H1 (cell line): ENCODE results near the gene HRH1. TPM values are rescaled to one million over a fixed set of nuclear protein-coding genes. Genes with fewer than 3 reads are reported as not detected.

Experiments used
- CTCF ChIA-PET: fragments of 300-600 bp; sonication (Branson Sonifier 250); formaldehyde crosslinking; loops from one replicate; lab custom pipeline; 2021; ENCODE audit not compliant: partially characterized antibody; lab: Charles Lee
- POLR2A ChIA-PET: fragments of 300-600 bp; sonication (Branson Sonifier 250); formaldehyde crosslinking; loops from one replicate; lab custom pipeline; 2021; ENCODE audit warnings: inconsistent platforms; ENCODE audit not compliant: partially characterized antibody; lab: Charles Lee
- DNase-seq, 2 experiments: peaks; one replicate each; pipeline versions ENCODE4 v3.0.0 to v3.0.0-alpha.2; 2010 to 2022; ENCODE audit warnings: low spot score in 2 of 2, low read depth in 1 of 2, mixed read lengths in 1 of 2
- FAIRE-seq: peaks from 2 replicates; lab custom pipeline; 2011; peaks lifted over from hg19 to GRCh38; lab: Jason Lieb, UNC
- H2AFZ ChIP-seq: 2 replicates; pipeline ENCODE4 v1.8.1; 2012; ENCODE audit warnings: low read length, inconsistent platforms
- H2AK5ac ChIP-seq: 2 replicates; pipeline ENCODE4 v1.6.1; 2013; ENCODE audit warnings: low read depth, low read length
- H2BK120ac ChIP-seq: replicated peaks from 2 replicates; pipeline ENCODE3; 2013; ENCODE audit warnings: low read depth, low read length, inconsistent platforms
- H2BK12ac ChIP-seq: 2 replicates; pipeline ENCODE4 v1.6.1; 2013; ENCODE audit warnings: low read depth, low read length
- H2BK15ac ChIP-seq: 2 replicates; pipeline ENCODE4 v1.6.1; 2013; ENCODE audit warnings: low read length
- H2BK20ac ChIP-seq: 2 replicates; pipeline ENCODE4 v1.6.1; 2013; ENCODE audit warnings: low read length
- H2BK5ac ChIP-seq: 2 replicates; pipeline ENCODE4 v1.6.1; 2013; ENCODE audit warnings: low read depth, low read length
- H3K14ac ChIP-seq: 2 replicates; pipeline ENCODE4 v1.6.1; 2013; ENCODE audit warnings: inconsistent platforms; ENCODE audit not compliant: insufficient read length
- H3K18ac ChIP-seq: 2 replicates; pipeline ENCODE4 v1.6.1; 2013; ENCODE audit warnings: low read length; ENCODE audit errors: extremely low read depth
- H3K23ac ChIP-seq: 2 replicates; pipeline ENCODE4 v1.6.1; 2013; ENCODE audit warnings: inconsistent platforms; ENCODE audit not compliant: insufficient read length
- H3K23me2 ChIP-seq: 2 replicates; pipeline ENCODE4 v1.6.1; 2013; ENCODE audit warnings: low read depth, low read length
- H3K27ac ChIP-seq: 2 replicates; pipeline ENCODE4 v1.6.1; 2011; ENCODE audit warnings: low read depth, low read length, inconsistent platforms
- H3K27me3 ChIP-seq, 4 experiments: replicated peaks in 1 of 4; 1 replicate in 1 of 4; 2 replicates in 3 of 4; pipeline versions ENCODE4 v1.6.1 to v1.8.1; 2011 to 2013; ENCODE audit warnings: low read length in 3 of 4, mild to moderate bottlenecking in 3 of 4, inconsistent platforms in 2 of 4, mixed read lengths in 2 of 4, moderate library complexity in 1 of 4; ENCODE audit not compliant: control insufficient read depth in 3 of 4, insufficient read depth in 3 of 4; ENCODE audit errors: extremely low read depth in 1 of 4
- H3K36me3 ChIP-seq, 4 experiments: 2 replicates each; pipeline versions ENCODE4 v1.6.1 to v1.8.1; 2011 to 2013; ENCODE audit warnings: mild to moderate bottlenecking in 4 of 4, low read length in 3 of 4, moderate library complexity in 2 of 4, control low read depth in 1 of 4, inconsistent platforms in 1 of 4; ENCODE audit not compliant: insufficient read depth in 4 of 4, control insufficient read depth in 2 of 4
- H3K4ac ChIP-seq: replicated peaks from 2 replicates; pipeline ENCODE3; 2013; ENCODE audit warnings: low read length, low read depth, mixed read lengths, inconsistent platforms; ENCODE audit not compliant: insufficient read length
- H3K4me1 ChIP-seq, 4 experiments: replicated peaks in 1 of 4; 1 replicate in 1 of 4; 2 replicates in 3 of 4; pipeline versions ENCODE4 v1.6.1 to v1.8.1; 2011 to 2013; ENCODE audit warnings: low read length in 3 of 4, inconsistent platforms in 2 of 4, mixed read lengths in 1 of 4; ENCODE audit not compliant: insufficient read depth in 4 of 4, control insufficient read depth in 3 of 4
- H3K4me2 ChIP-seq, 2 experiments: 2 replicates each; pipeline versions ENCODE4 v1.6.1 to v1.8.1; 2011 to 2013; ENCODE audit warnings: low read depth in 2 of 2, low read length in 2 of 2, control low read depth in 1 of 2, inconsistent platforms in 1 of 2, mild to moderate bottlenecking in 1 of 2; ENCODE audit not compliant: insufficient read depth in 1 of 2
- H3K4me3 ChIP-seq, 4 experiments: fragments of 200-600, 300-600 bp in 1 of 4; sonication (generic), shearing (Covaris generic), sonication (Bioruptor Twin) in 1 of 4; 2 replicates each; pipeline versions ENCODE4 v1.5.1 to v1.8.1; 2011 to 2016; ENCODE audit warnings: low read length in 4 of 4, low read depth in 3 of 4, control low read depth in 2 of 4, inconsistent platforms in 2 of 4, mild to moderate bottlenecking in 2 of 4, mixed read lengths in 1 of 4, moderate library complexity in 1 of 4; ENCODE audit not compliant: insufficient read depth in 2 of 4; ENCODE audit errors: extremely low read depth in 1 of 4
- H3K56ac ChIP-seq: replicated peaks from 2 replicates; pipeline ENCODE3; 2013; ENCODE audit warnings: low read depth, mild to moderate bottlenecking, mixed read lengths, low read length, inconsistent platforms; ENCODE audit not compliant: insufficient read length
- H3K79me1 ChIP-seq: 2 replicates; pipeline ENCODE4 v1.6.1; 2013; ENCODE audit warnings: low read depth, low read length, control low read depth
- H3K79me2 ChIP-seq, 2 experiments: 2 replicates each; pipeline versions ENCODE4 v1.6.1 to v1.8.1; 2012 to 2013; ENCODE audit warnings: low read length in 2 of 2, mild to moderate bottlenecking in 2 of 2, inconsistent platforms in 1 of 2; ENCODE audit not compliant: insufficient read depth in 2 of 2, control insufficient read depth in 1 of 2
- H3K9ac ChIP-seq, 4 experiments: replicated peaks in 1 of 4; 1 replicate in 1 of 4; 2 replicates in 3 of 4; pipeline versions ENCODE4 v1.6.1 to v1.8.1; 2011 to 2013; ENCODE audit warnings: low read depth in 3 of 4, low read length in 3 of 4, control low read depth in 2 of 4, mild to moderate bottlenecking in 2 of 4, moderate library complexity in 2 of 4, inconsistent platforms in 1 of 4; ENCODE audit errors: extremely low read depth in 1 of 4
- H3K9me3 ChIP-seq, 2 experiments: 2 replicates each; pipeline versions ENCODE4 v1.6.1 to v1.8.1; 2012 to 2013; ENCODE audit warnings: mild to moderate bottlenecking in 2 of 2, moderate library complexity in 2 of 2, control low read depth in 1 of 2, inconsistent platforms in 1 of 2, low read depth in 1 of 2, low read length in 1 of 2, mixed read lengths in 1 of 2; ENCODE audit not compliant: insufficient read depth in 2 of 2
- H4K20me1 ChIP-seq, 2 experiments: replicated peaks in 1 of 2; 2 replicates each; pipeline versions ENCODE3 to v1.8.1; 2011 to 2013; ENCODE audit warnings: inconsistent platforms in 2 of 2, low read length in 2 of 2, mild to moderate bottlenecking in 1 of 2; ENCODE audit not compliant: insufficient read depth in 2 of 2, control insufficient read depth in 1 of 2
- H4K5ac ChIP-seq: 2 replicates; pipeline ENCODE4 v1.6.1; 2013; ENCODE audit warnings: low read length, low read depth, mixed read lengths, inconsistent platforms; ENCODE audit not compliant: insufficient read length
- H4K8ac ChIP-seq: 2 replicates; pipeline ENCODE4 v1.8.0; 2013; ENCODE audit warnings: mild to moderate bottlenecking, moderate library complexity, low read length, inconsistent platforms; ENCODE audit not compliant: insufficient read depth; ENCODE audit errors: extremely low read depth
- H4K91ac ChIP-seq: replicated peaks from 2 replicates; pipeline ENCODE3; 2013; ENCODE audit warnings: low read length, mixed read lengths, inconsistent platforms; ENCODE audit not compliant: insufficient read length
- FOSL1 ChIP-seq: IDR thresholded peaks from 2 replicates; pipeline ENCODE4 v1.6.1; 2011; ENCODE audit warnings: mild to moderate bottlenecking, low read depth, low read length, moderate library complexity; ENCODE audit not compliant: insufficient read depth
- KDM1A ChIP-seq: fragments of 200-600, 300-600 bp; sonication (generic); IDR thresholded peaks from 2 replicates; pipeline ENCODE4 v1.7.1; 2016; ENCODE audit warnings: mild to moderate bottlenecking, low read length, borderline replicate concordance
- PHF8 ChIP-seq: fragments of 200-600 bp; sonication (generic); conservative IDR thresholded peaks from 2 replicates; pipeline ENCODE4 v1.7.1; 2012; ENCODE audit warnings: low read depth, mild to moderate bottlenecking, inconsistent platforms, low read length, moderate library complexity
- RFX5 ChIP-seq: IDR thresholded peaks from 2 replicates; pipeline ENCODE4 v1.6.1; 2011; ENCODE audit warnings: low read depth, low read length, improper control_type of control experiment, borderline replicate concordance
- SP1 ChIP-seq: IDR thresholded peaks from 2 replicates; pipeline ENCODE4 v1.6.1; 2011; ENCODE audit warnings: low read depth, low read length
- WGBS, 2 experiments: shearing (Covaris generic) in 1 of 2; methylation state at CpG; one replicate each; pipeline versions ENCODE4 v1.1.6 to v1.1.7; 2013 to 2015; ENCODE audit warnings: low lambda C conversion rate in 2 of 2, mixed read lengths in 2 of 2, inconsistent platforms in 1 of 2, low coverage in 1 of 2, missing lambda C conversion rate in 1 of 2; ENCODE audit not compliant: insufficient replicate concordance in 2 of 2, insufficient coverage in 1 of 2, insufficient read length in 1 of 2; ENCODE audit errors: extremely low coverage in 1 of 2, missing lambda C conversion rate in 1 of 2; 5-methylcytosine and 5-hydroxymethylcytosine counted together
- polyA plus RNA-seq, 7 experiments: library from polyadenylated mRNA; depleted of rRNA in 3 of 7; stranded (reverse) in 5 of 7; unstranded in 2 of 7; fragments of >200 nt in 5 of 7; fragments of 200-250 nt in 2 of 7; gene quantifications; 1 replicate in 5 of 7; 2 replicates in 1 of 7; 4 replicates in 1 of 7; pipeline versions ENCODE4 v1.2.1 to v1.2.3, GENCODE V29; 2011 to 2013; ENCODE audit warnings: missing spikeins in 2 of 7, mixed read lengths in 2 of 7
- total RNA-seq: library from RNA; stranded (reverse); fragmentation: NEBNext Ultra II Directional; extraction: Animal tissue kit (Norgen Biotek cat#: 25700); gene quantifications from 2 replicates; pipeline ENCODE4 v1.2.1, GENCODE V29; 2021

The HRH1 gene
- total and polyA plus RNA-seq, 2 of the 8 experiments (the other 6 are each of a cell fraction or from before 2014, with no cell fraction given), result 0.11 TPM; not detected in 1

- H3K18ac ChIP-seq, result no peak overlapping the region
- TF ChIP-seq FOSL1, result no peak
- TF ChIP-seq RFX5, result no peak
- no peak for TF ChIP-seq KDM1A
- no peak for TF ChIP-seq PHF8
- no peak for TF ChIP-seq SP1
- no peak overlapping the region for H4K5ac ChIP-seq
- no peak overlapping the region for H3K4me2 ChIP-seq
- no peak overlapping the region for H3K14ac ChIP-seq
- no peak overlapping the region for H3K4ac ChIP-seq
- 96% methylated on average over 1 of the region's 1 CpG; no CpG with 5 or more reads in 1 of the 2 experiments for WGBS, 2 experiments
- no peak for FAIRE-seq
- H3K27ac ChIP-seq, result no peak overlapping the region
- ChIA-PET CTCF (no interaction called here), POLR2A (no interaction called here)
- no peaks in the 10 kb centered on the region for H3K79me2 ChIP-seq
- H2BK5ac ChIP-seq, result no peak overlapping the region
- no peak overlapping the region for H3K9ac ChIP-seq
- no peaks in the 10 kb centered on the region for H4K20me1 ChIP-seq
- no peak overlapping the region for H2BK20ac ChIP-seq
- no peak for DNase-seq
- no peak overlapping the region for H3K4me3 ChIP-seq
- H2BK120ac ChIP-seq, result no peak overlapping the region
- H3K36me3 ChIP-seq, result 0 out of 8 replicates have a peak, but pooled peaks cover 0 to 3% (median 0%) of the 10 kb centered on the region in 4 experiments
- no peak overlapping the region for H4K8ac ChIP-seq
- H3K23me2 ChIP-seq, result no peaks in the 10 kb centered on the region
- no peaks in the 10 kb centered on the region for H3K9me3 ChIP-seq
- H2AFZ ChIP-seq, result no peak overlapping the region
- no peak overlapping the region for H2BK12ac ChIP-seq
- H3K27me3 ChIP-seq, result no peaks in the 10 kb centered on the region
- H3K4me1 ChIP-seq, result no peaks in the 10 kb centered on the region
- H3K23ac ChIP-seq, result no peak overlapping the region
- H3K79me1 ChIP-seq, result no peaks in the 10 kb centered on the region; the same call in 1 of the 2 replicates
- no peak overlapping the region for H2BK15ac ChIP-seq
- no peak overlapping the region for H3K56ac ChIP-seq
- no peak overlapping the region for H2AK5ac ChIP-seq
- H4K91ac ChIP-seq, result no peak overlapping the region
Observed at GRCh38 chr3:11284011-11284410, 129.7 kb downstream of the HRH1 start.
